GM21717 (cell line): ENCODE data around the gene CCR3.

Experiments used
- ATAC-seq: cut with Tn5 transposase; IDR thresholded peaks from one replicate; pipeline ENCODE4 v1.9.1; 2021; ENCODE audit warnings: mild to moderate bottlenecking, moderate library complexity; ENCODE audit not compliant: unreplicated experiment

CCR3 gene

GRCh38 chr3:46270474-46270873 lies 28.2 kb downstream of the CCR3 start:
- ATAC-seq, result no peak

GRCh38 chr3:46271209-46271745 lies 29.0 kb downstream of the CCR3 start:
- no peak for ATAC-seq

DNA sequence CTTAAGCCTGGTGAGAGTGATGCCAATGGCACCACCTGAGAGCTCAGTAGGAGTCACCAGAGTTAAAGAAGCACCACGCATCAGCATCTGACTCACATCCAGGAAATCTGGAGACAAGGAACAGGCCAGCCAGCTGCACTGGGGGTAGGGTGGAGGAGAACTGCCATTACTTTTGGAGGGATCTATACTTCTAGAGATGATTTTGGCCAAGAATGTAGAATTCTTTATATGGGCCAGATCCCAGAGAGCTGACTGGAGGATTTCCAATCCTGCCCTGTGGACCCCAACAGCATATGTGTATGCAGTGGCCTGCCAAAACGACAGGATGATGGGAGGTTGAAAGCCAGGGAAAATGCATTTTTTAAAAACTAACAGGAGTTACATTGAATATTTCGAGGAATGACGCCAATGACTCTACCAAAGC lies 29.8 kb downstream of the CCR3 start:
- ATAC-seq, result no peak

DNA sequence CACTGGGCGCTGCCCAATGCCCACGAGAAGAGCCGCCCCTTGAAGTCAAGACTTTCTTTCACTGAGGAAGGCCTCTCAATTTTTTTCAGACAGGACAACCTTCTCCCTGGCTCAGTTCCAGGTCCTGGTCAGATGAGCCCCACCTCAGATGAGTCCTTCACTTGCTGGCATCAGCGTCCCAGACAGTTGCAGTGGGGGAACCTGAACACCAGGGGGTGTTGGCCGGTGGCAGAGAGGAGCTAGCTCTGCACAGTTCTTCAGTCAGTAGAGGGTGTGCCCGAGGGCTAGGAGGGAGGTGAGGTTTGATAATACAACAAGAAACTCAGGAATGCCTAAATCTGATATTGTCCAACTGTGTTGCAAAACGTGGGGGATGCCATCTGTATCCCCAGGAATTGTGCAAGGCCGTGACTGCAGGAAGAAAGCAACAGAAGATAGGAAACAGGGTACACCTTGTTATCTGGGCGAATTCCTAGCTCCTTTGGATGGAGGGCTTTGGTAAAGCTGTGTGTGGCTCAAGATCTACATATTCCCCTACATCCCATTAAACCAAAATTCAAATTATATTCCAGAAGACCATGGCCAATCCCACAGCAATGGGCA lies 34.3 kb downstream of the CCR3 start:
- no peak for ATAC-seq

GRCh38 chr3:46277476-46277875 lies 35.2 kb downstream of the CCR3 start:
- no peak for ATAC-seq

DNA sequence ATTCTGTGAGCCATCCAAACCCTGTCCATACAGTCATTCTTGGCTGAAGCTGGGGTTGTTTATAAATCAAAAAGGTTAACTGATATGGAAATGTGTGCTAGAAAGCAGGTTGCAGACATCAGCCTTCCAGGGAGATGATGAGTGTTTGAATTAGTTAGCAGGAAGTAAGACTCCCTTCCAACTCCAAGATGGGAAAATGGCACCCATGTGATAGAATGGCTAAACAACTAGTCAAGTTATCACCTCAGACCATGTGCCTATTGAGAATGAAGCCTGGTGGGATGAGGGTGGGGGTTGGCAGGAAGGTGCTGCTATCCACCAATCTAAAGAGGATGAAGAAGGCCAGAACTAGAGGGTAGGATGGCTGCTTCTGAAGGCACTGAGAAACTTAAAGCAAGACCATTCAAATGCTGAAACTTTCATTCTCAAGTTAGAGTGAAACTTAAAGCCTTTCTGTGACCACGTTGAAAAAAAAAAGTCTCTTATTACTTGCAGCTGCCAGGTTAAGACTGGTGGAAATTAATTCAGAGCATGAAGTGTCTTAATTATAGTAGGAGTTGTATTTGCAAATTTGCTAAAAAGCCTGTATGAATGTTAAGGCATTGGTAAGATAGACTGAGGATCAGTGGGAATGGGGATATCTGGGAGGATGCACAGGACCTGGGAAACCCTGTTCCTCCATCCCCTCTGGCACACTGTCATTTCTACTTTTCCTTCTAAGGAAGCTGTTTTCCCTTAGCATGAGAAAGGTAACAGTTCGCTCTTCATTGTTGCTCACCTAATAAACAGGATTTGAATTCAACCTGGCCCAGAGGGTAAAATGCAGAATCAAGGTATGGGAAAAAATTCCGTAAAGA lies 36.8 kb downstream of the CCR3 start:
- ATAC-seq, result no peak

GRCh38 chr3:46280105-46280797 lies 38.0 kb downstream of the CCR3 start:
- ATAC-seq, result no peak

DNA sequence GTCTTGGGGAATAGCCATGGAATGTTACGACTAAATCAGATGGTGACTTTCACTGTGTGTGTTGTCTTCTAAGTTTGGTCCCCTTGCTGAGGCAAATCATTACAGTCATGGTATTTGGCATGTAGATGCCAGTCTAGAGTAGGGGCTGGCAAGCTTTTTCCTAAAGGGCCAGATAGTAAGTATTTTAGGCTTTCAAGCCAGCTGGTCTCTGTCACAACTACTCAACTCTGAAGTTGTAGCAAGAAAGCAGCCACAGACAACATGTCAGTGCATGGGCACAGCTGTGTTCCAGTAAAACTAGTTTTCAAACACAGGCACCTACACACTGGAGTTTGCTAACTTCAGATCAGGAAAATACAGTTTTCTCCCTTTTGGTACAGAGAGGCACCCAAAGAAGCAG lies 39.3 kb downstream of the CCR3 start:
- no peak for ATAC-seq

DNA sequence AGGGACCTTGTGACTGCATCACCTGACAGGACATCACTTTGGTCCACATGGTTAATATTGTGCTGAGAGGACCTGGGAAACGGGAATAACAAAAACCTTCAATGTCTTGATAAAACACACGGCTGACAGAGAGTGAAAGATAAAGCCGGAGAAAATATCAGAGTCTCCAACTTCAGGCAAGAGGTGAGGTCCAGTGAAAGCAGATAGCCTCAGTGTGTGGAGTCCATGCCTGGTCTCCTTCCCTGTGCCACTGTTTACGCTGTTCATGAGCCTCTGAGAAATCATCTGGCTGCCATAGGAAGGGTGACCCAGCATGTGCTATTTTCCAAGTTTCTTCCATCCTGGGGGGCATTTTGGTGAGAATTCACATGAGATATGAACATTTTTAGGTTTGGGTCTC lies 39.8 kb downstream of the CCR3 start:
- ATAC-seq, result no peak

DNA sequence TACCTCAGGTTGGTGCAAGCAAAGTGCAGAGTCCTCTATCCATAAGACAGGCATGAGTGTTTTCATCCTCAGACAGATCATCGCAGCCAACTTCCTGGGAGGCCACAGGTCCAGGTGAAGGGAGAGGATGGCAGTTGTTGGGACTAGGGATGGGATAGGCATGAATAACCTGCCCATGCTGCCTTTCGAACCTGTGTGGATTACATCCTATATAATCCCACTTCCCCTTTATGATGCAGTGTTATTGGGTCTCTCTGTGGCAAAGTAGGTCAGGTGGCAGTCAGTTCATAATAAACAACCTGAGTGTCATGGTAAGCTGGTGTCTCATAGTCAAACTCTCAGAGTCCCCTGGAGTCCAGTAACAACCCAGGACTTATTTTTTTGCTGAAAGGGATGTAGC lies 40.4 kb downstream of the CCR3 start:
- ATAC-seq, result no peak

DNA sequence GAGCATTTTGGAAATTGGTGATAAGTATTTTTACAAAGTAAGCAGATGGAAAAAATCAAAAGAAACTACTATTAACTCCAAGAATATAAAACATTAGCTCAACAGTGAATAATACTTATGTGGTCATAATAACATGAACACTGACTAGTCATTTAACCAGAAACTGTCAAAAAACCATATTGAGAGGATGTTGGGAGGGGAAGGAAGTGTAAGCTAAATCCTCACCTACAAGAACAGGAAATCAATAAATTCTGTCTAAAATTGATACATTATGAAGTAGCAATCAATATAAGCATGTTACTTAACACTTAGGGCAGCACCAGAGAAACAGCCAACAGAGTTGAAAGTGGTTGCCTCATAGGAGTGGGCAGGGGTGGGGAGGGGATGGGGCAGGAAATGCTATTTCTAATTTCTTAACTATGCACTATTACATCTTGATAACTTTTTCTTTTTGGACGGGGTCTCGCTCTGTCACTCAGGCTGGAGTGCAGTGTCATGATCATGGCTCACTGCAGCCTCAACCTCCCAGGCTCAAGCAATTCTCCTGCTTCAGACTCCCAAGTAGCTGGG lies 41.7 kb downstream of the CCR3 start:
- no peak for ATAC-seq

GRCh38 chr3:46284981-46285683 lies 42.9 kb downstream of the CCR3 start:
- ATAC-seq, result no peak

DNA sequence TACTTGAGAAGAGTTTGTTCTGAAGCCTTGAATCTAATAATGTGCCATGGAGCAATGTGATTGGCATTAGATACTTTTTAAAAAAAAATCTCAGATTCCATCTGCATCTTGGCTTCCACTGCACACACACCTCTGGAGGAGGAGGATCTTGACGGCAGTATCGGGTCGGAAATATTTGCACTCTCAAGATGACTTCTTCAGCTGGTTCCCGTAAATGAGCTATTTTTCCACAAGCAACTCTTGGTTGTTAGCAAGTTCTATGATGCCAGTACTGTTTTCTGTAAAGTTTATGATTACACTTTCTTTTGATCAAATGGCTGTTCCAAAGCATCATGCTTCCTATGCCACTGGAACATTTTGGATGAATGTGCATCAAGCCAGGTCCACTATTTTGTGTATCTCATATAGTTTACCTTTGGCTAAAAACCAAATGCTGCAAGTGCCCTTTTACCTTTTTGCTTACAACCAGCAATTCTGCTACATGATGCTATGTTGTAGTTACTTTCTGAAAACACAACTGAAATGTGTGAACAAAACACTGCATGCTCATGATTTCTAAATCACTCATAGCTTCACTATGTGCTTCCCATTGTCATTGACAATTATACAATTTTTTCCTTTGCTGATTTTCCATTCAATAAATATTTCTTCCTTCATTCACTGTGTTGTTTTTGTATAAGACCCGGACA lies 43.8 kb downstream of the CCR3 start:
- ATAC-seq, result no peak

- ATAC-seq, result no peak
Measured at GRCh38 chr3:46286947-46287565, 44.8 kb downstream of the CCR3 start.

DNA sequence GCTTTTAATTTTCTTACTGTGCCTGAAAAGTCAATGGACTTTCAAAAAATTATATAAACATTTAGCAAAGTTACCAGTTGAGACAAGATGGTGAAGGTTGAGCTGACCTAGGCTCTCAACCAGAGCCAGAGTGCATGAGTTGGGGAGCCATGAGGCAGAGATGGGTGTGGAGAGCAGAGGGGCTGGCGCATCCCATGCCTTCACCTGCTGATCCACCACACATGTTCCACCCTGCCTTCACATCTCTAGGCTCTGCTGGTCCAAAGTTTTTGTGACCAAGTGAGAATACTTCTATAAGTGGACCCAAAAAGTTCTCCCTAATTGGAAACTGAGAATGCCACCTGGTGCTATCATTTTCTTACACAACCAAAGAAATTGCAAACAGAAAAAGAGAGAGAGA lies 47.3 kb downstream of the CCR3 start:
- no peak for ATAC-seq

GRCh38 chr3:46289966-46290365 lies 47.7 kb downstream of the CCR3 start:
- ATAC-seq, result no peak

DNA sequence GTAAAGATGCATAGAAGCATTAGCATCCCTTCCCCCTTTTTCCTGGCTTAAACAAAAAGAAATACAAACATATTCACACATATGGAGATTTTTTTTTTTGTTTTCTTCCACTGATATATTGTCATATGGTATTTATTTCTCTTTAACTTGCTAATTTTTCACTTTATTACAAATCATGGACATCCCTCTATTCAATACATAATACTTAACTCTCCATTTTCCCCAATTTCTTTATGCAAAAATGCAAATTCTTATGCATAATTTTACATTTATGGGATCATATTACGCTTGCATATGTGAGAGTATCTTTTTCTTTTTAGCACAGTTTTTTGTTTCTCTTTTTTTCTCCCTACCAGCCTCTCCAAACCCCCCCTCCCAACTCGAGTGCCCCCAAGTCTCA lies 48.8 kb downstream of the CCR3 start:
- no peak for ATAC-seq

GRCh38 chr3:46293035-46293724 lies 50.9 kb downstream of the CCR3 start:
- no peak for ATAC-seq
